Activated naive CD4-positive, alpha-beta T cell treated with anti-CD3 and anti-CD28 coated beads, Interleukin-2, amount 50 U/mL, for 24 hours (primary cell): ENCODE results near the gene CACNA2D3.

Experiments used
- H3K27ac Mint-ChIP-seq: one replicate; pipeline ENCODE4 v1.8.0; 2021; ENCODE audit warnings: mild to moderate bottlenecking, mixed read lengths
- H3K27me3 Mint-ChIP-seq: one replicate; pipeline ENCODE4 v1.8.0; 2021; ENCODE audit warnings: mixed read lengths
- H3K36me3 Mint-ChIP-seq: one replicate; pipeline ENCODE4 v1.8.0; 2021; ENCODE audit warnings: mixed read lengths
- H3K4me1 Mint-ChIP-seq: one replicate; pipeline ENCODE4 v1.8.0; 2021; ENCODE audit warnings: mixed read lengths
- H3K4me3 Mint-ChIP-seq: one replicate; pipeline ENCODE4 v1.8.0; 2021; ENCODE audit warnings: mild to moderate bottlenecking, mixed read lengths
- H3K9me3 Mint-ChIP-seq: one replicate; pipeline ENCODE4 v1.8.0; 2021; ENCODE audit warnings: mixed read lengths

The CACNA2D3 gene

DNA sequence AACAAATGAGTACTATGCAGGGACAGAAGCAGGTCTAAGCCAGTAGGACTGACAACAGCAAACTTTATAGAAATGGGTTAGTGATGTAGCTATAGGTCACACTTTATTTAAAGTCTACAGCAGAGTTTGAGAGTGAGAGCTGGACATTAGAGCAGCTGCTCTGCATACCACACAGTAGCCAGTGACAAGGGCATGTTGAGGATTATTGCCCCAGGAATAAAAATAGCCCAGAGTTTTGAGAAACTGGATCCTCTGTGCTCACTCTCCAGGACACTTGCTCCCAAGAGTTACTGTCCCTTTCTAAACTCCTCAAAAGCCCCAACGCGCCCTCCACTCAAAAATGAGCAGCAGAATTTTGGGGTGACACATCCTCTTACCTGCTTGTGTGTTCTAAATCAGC, 784.4 kb downstream of the CACNA2D3 start:
- no peaks in the 10 kb centered on the region for H3K9me3 Mint-ChIP-seq
- no peak overlapping the region for H3K27ac Mint-ChIP-seq
- no peaks in the 10 kb centered on the region for H3K36me3 Mint-ChIP-seq
- no peak overlapping the region for H3K4me3 Mint-ChIP-seq
- no peaks in the 10 kb centered on the region for H3K27me3 Mint-ChIP-seq
- no peaks in the 10 kb centered on the region for H3K4me1 Mint-ChIP-seq

DNA sequence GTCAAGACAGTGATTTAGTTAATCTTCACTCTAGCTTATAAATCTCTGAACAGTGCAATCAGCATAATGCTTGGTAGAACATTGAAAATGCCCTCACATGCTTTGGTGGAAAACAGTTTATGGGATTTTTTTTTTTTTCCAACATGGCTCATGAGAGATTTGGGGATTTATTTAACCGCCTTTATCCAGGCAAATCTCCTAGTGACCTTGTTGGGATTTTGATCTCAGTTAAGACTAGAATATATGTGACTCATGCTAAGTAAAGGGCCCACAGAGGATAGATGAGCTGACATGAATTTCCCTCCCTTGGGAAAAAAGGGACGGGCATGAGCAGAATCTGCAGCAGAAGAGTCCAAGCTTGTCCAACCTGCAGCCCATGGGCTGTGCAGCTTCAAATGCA, 786.8 kb downstream of the CACNA2D3 start:
- no peak overlapping the region for H3K4me3 Mint-ChIP-seq
- H3K27ac Mint-ChIP-seq = no peak overlapping the region
- no peaks in the 10 kb centered on the region for H3K9me3 Mint-ChIP-seq
- H3K36me3 Mint-ChIP-seq = no peaks in the 10 kb centered on the region
- no peaks in the 10 kb centered on the region for H3K4me1 Mint-ChIP-seq
- no peaks in the 10 kb centered on the region for H3K27me3 Mint-ChIP-seq

DNA sequence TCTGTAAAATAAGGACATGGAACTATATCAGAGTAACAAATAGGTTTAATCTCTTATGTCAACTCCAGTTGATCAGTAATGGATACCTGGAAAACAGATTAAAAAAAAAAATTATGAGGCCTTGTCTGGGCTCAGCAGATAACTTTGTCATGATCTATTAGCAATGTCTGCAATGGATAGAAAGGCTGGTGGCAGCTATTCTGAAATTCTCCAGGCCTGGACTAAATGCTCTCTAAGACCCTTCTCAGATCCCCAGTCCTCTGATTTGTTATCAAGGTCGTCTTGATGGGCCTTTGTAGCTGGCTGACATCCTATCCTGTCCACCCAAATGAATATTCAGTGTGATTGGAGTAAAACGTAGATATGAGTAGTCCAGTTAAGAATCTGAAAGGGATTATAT, 791.8 kb downstream of the CACNA2D3 start:
- H3K4me1 Mint-ChIP-seq = no peaks in the 10 kb centered on the region
- no peaks in the 10 kb centered on the region for H3K36me3 Mint-ChIP-seq
- H3K27ac Mint-ChIP-seq = no peak overlapping the region
- H3K9me3 Mint-ChIP-seq = no peaks in the 10 kb centered on the region
- H3K4me3 Mint-ChIP-seq = no peak overlapping the region
- H3K27me3 Mint-ChIP-seq = no peaks in the 10 kb centered on the region

DNA sequence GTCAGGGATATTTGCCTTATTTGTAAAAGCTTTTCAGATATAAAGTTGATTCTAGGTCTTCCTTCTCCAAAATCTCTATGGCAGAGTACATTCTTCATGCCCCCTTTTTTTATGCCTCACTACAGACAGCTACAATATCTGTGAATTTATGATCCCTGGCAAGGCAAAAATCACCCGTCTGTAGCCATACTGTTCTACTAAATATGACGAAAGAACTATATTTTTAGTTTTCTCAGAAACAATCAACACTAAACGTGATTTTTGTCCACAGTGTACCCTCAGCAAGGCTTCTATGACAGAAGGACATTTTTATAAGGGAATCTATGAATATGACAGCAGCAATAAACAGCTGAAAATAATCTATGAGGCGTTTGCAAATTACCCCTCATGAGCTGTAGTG, 792.8 kb downstream of the CACNA2D3 start:
- H3K4me3 Mint-ChIP-seq = no peak overlapping the region
- H3K27ac Mint-ChIP-seq = no peak overlapping the region
- no peaks in the 10 kb centered on the region for H3K4me1 Mint-ChIP-seq
- H3K36me3 Mint-ChIP-seq = no peaks in the 10 kb centered on the region
- H3K27me3 Mint-ChIP-seq = no peaks in the 10 kb centered on the region
- H3K9me3 Mint-ChIP-seq = no peaks in the 10 kb centered on the region

DNA sequence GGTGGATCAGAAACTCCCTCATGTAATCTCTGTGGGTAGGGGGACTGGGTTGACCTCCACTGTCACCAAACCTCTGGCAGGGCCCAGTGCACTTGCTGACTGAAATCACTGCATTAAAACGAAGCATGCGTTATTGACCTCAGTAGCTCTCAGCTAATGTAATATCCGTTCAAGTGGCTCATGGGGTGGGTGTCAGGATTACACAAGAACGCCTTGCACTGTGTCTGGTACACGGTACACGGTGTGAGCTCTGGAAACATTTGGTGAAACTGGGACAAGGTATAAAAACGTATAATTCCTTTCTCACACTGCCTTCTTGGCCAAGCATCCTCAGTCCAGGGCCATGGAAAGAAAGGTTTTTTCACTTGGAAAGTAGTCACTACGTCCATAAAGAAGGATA, 793.6 kb downstream of the CACNA2D3 start:
- Mint-ChIP-seq H3K27me3 (no peaks in the 10 kb centered on the region), H3K9me3 (no peaks in the 10 kb centered on the region), H3K4me3 (no peak overlapping the region), H3K36me3 (no peaks in the 10 kb centered on the region), H3K4me1 (no peaks in the 10 kb centered on the region), H3K27ac (no peak overlapping the region)

DNA sequence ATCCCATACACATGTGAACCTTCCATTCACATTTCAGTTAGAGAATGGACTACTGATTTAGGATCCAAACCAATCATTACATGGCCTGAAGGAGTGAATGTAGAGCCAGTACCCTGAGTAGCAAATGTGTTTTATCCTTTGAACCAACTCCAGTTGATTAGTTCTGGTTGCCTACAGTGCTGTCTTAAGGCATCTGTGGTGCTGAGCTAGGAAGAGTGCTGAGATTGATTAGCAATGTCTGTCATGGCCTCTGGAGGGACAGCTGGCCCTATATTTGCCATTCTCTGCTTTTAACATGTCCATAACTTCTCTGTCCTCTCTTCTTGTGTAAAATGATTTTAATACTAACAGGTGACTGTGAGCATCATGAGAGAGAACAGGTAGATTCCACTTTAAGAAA, 794.4 kb downstream of the CACNA2D3 start:
- H3K36me3 Mint-ChIP-seq = no peaks in the 10 kb centered on the region
- H3K4me1 Mint-ChIP-seq = no peaks in the 10 kb centered on the region
- no peaks in the 10 kb centered on the region for H3K27me3 Mint-ChIP-seq
- no peak overlapping the region for H3K27ac Mint-ChIP-seq
- H3K4me3 Mint-ChIP-seq = no peak overlapping the region
- H3K9me3 Mint-ChIP-seq = no peaks in the 10 kb centered on the region

DNA sequence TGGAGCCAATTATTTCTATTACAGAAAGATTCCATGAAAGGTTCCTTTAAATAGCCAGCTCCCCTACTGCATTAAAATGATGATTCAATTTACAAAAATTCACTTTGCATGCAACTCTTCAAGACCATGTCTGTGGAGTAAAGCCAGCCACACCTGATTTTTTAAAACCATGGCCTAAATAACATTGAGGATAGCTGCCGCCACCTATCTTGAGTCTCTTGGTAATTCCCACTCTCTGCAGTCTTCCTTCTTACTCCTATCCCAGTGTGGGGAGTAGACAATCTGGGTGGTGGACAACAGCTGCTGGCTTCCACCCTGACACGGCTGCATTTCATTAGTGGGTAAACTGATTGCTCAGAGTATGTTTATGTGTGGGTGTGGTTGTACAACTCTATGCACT, 794.8 kb downstream of the CACNA2D3 start:
- Mint-ChIP-seq H3K36me3 (no peaks in the 10 kb centered on the region), H3K27me3 (no peaks in the 10 kb centered on the region), H3K27ac (no peak overlapping the region), H3K9me3 (no peaks in the 10 kb centered on the region), H3K4me1 (no peaks in the 10 kb centered on the region), H3K4me3 (no peak overlapping the region)

DNA sequence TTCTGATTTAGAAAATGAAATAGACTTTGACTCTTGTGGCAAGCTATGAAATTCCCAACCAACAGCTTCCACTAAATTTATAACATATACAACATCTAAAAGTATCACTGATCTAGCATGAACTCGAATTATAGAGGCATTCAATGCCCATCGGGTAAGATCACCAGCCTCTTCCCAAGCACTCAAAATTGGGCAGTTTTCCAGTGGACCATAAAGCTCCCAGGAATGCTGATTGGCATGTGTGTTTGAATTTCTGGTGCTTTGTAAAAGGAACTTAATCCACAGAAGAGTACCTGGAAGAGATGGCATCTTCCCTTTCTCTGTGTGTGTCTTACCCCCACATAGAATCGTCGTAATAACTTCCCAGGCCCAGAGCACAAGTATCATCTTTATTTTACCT, 795.5 kb downstream of the CACNA2D3 start:
- peaks cover 2% of the 10 kb centered on the region for H3K9me3 Mint-ChIP-seq
- no peaks in the 10 kb centered on the region for H3K4me1 Mint-ChIP-seq
- H3K4me3 Mint-ChIP-seq = no peak overlapping the region
- no peaks in the 10 kb centered on the region for H3K27me3 Mint-ChIP-seq
- H3K27ac Mint-ChIP-seq = no peak overlapping the region
- no peaks in the 10 kb centered on the region for H3K36me3 Mint-ChIP-seq

DNA sequence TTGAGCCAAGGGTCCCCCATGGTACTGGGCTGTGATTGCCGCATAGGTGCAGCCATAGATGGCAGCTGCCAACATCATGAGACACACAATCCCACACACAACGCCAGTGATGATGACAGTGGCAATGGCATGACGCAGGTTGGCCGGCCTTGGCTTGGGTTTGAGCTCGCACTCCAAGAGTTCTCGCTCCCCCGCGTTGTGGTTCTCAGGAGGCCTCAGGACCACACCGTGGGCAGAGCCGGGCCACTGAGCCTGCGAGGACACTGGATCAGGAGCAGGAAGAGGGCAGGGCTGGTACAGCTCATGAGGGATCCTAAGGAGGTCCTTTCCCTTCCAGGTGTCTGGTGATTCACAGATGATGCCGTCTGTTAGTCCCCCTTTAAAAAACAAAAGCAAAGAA, 796.2 kb downstream of the CACNA2D3 start:
- Mint-ChIP-seq H3K27me3 (no peaks in the 10 kb centered on the region), H3K36me3 (no peaks in the 10 kb centered on the region), H3K27ac (no peak overlapping the region), H3K4me1 (no peaks in the 10 kb centered on the region), H3K9me3 (peaks cover 8% of the 10 kb centered on the region), H3K4me3 (no peak overlapping the region)

DNA sequence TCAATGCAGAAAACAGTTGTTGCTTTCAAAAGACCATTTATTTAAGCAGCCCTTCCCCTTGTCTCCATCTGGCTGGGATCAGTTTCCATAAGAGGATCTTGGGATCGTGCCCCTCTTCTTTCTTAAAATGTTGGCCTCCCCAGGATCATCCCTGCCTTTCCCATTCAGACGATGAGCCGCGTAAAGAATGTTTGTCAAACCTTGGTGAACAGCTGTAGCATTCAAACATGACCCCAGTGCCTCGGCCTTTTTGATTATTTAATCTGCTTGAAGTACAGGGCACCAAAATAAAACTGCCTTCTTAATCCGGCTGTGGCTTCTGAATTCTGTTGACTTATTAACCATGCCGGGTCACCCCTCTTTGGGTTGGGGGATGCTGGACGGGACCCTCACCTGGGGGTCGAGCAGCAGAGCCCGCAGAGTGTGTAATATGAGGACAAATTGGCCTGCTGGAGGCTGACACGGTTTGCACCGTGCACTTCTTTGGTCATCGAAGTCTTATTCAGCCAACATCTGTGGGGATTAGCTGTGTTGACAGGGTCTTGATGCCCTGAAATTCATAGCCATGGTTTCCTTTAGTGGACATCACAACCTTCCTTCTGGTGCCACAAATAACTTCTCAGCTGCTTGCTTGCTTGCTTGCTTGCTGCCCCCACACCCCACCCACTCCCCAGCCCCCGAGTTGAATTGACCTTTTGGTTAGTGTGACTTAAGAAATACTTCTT, 805.9 kb downstream of the CACNA2D3 start, which contains the start of gene LRTM1:
Gene LRTM1 (minus strand): TSS at position 14 of the 725 bp plus-strand sequence. CDS start 148 bp downstream, outside the sequence.
- H3K4me3 Mint-ChIP-seq = no peak within 1 kb of the TSS
- peaks cover 5% of the 10 kb centered on the region for H3K9me3 Mint-ChIP-seq
- H3K36me3 Mint-ChIP-seq = no peaks in the 10 kb centered on the region
- H3K27me3 Mint-ChIP-seq = no peaks in the 10 kb centered on the region
- no peaks in the 10 kb centered on the region for H3K4me1 Mint-ChIP-seq
- H3K27ac Mint-ChIP-seq = no peak within 1 kb of the TSS

DNA sequence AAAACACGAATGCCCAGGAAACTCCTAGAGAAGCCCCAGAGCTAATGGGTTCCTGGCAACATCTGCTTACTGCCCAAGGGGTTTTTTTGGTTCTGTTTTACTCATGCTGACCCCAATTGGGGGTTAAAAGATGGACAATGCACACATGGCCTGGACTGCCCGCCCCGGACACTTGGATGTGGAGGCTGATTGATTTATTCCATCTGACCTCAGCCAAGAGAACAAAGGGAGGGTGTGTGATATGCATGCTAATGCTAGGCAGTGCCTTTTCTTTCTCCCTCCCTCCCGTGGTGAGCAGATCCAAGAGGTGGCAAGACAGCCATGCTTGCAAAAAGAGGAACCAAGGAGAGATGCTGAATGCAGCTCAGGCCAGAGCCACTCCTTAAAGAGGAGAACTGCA, 808.8 kb downstream of the CACNA2D3 start:
- Mint-ChIP-seq H3K4me3 (no peak overlapping the region), H3K36me3 (no peaks in the 10 kb centered on the region), H3K27ac (no peak overlapping the region), H3K4me1 (no peaks in the 10 kb centered on the region), H3K27me3 (no peaks in the 10 kb centered on the region), H3K9me3 (no peaks in the 10 kb centered on the region)

DNA sequence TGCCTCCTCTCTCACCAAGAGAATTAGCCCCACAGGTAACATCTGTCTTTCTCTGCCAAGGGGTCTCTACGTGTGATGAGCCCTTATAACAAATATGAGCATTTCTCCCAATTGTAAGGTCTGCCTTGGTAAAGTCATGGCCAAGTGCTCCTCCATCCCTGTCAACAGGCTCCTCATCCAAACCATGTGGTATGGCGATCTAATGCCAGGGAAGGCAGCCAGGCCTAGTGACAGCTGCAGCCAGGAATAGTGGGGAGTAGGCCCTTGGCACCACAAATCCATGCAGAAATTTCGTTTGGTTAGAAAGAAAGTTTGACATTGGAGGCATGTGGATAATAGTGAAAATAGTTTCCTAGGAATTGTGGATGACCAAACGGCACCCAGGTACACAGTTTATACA, 810.3 kb downstream of the CACNA2D3 start:
- H3K4me3 Mint-ChIP-seq = no peak overlapping the region
- H3K27me3 Mint-ChIP-seq = no peaks in the 10 kb centered on the region
- H3K4me1 Mint-ChIP-seq = no peaks in the 10 kb centered on the region
- no peaks in the 10 kb centered on the region for H3K9me3 Mint-ChIP-seq
- H3K27ac Mint-ChIP-seq = no peak overlapping the region
- H3K36me3 Mint-ChIP-seq = no peaks in the 10 kb centered on the region

DNA sequence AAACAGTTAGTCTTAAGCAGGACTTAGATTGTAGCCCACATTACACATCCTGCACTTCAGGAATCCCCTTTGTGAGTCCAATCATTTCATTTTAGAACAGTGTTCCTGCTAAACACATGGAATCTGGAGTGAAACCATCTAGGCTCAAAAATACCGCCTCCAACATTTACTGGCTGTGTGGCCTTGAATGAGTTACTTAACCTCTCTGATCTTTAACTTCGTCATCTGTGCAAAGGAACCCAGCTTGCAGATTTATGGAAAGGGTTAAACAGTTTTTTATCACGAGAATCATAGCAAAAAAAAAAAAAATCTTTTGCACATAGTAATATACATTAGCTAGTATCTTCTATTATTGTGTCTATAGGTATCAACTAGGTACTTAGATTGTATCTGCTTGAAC, 813.5 kb downstream of the CACNA2D3 start:
- Mint-ChIP-seq H3K9me3 (no peaks in the 10 kb centered on the region), H3K4me3 (no peak overlapping the region), H3K27me3 (no peaks in the 10 kb centered on the region), H3K27ac (no peak overlapping the region), H3K4me1 (no peaks in the 10 kb centered on the region), H3K36me3 (no peaks in the 10 kb centered on the region)

DNA sequence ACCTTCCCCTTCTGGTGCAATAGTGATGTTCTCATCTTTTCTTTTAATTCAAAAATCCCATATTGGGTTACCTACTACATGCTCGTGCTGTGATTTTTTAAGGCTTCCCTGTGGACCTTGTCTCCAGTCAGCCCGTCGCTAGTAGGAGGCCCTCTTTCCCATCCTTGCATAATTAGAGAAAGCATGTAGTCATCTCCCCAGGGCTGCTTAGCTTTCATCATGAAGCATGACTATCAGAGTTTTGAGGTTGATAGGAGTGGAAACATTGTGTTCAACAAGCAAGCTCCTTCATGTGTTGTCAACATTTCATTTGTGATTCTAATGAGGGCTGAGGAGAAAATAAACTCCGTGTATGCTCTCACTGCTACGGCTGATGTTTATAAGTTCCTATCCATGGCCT, 814.2 kb downstream of the CACNA2D3 start:
- H3K27me3 Mint-ChIP-seq = no peaks in the 10 kb centered on the region
- no peaks in the 10 kb centered on the region for H3K36me3 Mint-ChIP-seq

DNA sequence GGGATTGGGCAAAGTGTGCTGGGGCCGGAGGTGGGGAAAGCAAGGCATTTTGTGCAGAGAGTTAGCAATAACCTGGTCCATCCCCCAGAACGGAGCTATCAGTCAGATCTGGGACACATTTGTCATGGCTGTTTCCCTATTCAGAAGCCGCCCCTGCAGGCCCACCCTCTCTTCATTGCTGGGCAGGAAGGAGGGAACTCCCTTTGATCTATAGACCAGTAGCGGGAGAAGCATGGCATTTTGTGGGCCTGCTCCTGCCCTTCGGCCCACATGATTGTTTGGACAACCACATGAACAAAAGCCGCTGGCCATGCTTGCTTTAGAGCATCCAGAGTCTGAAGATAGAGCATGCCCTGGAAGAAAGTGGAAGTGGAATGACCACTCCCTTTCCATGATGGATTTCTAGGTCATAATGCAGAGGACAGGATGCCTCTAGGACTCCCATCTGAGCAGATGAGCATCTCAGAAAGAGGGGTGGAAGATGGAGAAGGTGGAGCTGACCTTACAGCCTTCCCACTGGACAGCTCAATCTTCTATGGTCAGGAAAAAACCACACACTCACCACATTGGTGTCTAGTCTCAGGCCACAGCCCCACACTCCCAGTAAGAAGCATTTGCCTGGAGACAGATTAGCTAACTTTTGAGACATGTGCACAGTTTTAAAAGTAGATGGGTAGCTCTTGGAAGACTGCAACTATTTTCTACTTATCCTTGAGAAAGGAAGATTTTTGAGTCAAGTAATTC, 817.4 kb downstream of the CACNA2D3 start:
- H3K4me3 Mint-ChIP-seq = no peak overlapping the region
- H3K36me3 Mint-ChIP-seq = no peaks in the 10 kb centered on the region
- H3K27me3 Mint-ChIP-seq = no peaks in the 10 kb centered on the region
- no peaks in the 10 kb centered on the region for H3K4me1 Mint-ChIP-seq
- no peaks in the 10 kb centered on the region for H3K9me3 Mint-ChIP-seq
- no peak overlapping the region for H3K27ac Mint-ChIP-seq

More for the DNA sequence above, 814.2 kb downstream of the CACNA2D3 start:
- Mint-ChIP-seq H3K9me3 (no peaks in the 10 kb centered on the region), H3K27ac (no peak overlapping the region), H3K4me1 (no peaks in the 10 kb centered on the region), H3K4me3 (no peak overlapping the region)

DNA sequence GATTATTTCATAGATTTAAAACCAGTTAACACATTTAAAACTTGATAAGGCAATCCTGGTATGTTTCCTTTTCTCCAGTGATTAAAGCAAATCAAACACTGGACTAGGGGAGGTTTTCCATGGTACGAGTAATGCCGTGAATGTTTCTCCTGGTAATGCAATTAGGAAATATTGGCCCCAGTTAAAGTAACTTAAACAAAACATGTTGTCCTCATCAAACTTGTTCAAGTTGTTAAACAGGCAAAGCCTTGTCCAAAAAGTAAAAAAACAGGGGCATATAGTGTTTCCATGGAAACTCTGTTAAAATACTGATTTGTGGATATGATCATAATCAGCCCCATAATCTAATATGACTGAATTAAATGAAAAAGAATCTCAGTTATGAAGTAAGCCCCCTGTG, 818.6 kb downstream of the CACNA2D3 start:
- Mint-ChIP-seq H3K36me3 (no peaks in the 10 kb centered on the region), H3K9me3 (no peaks in the 10 kb centered on the region), H3K4me1 (no peaks in the 10 kb centered on the region), H3K27me3 (no peaks in the 10 kb centered on the region), H3K27ac (no peak overlapping the region), H3K4me3 (no peak overlapping the region)
